ENCODE data around the gene PLPP3.

Gene PLPP3

GRCh38 chr1:56575865-56576264, 3.5 kb downstream of the PLPP3 start:
- DNase-seq, result no peak

GRCh38 chr1:56574794-56575193, 4.6 kb downstream of the PLPP3 start:
- no peak for DNase-seq

- DNase-seq, result no peak
Observed at GRCh38 chr1:56573311-56573710, 6.1 kb downstream of the PLPP3 start.

- DNase-seq, result no peak
Observed at GRCh38 chr1:56572334-56573050, 6.9 kb downstream of the PLPP3 start.

- DNase-seq, result no peak
Observed at GRCh38 chr1:56571448-56571847, 7.9 kb downstream of the PLPP3 start.

GRCh38 chr1:56570924-56571372, 8.4 kb downstream of the PLPP3 start:
- no peak for DNase-seq

GRCh38 chr1:56569661-56570060, 9.7 kb downstream of the PLPP3 start:
- DNase-seq, result no peak

- no peak for DNase-seq
Observed at GRCh38 chr1:56566994-56567393, 12.4 kb downstream of the PLPP3 start.

GRCh38 chr1:56566061-56566744, 13.2 kb downstream of the PLPP3 start:
- DNase-seq, result no peak

GRCh38 chr1:56564615-56565014, 14.7 kb downstream of the PLPP3 start:
- DNase-seq, result no peak

- DNase-seq, result no peak
Observed at GRCh38 chr1:56563568-56563967, 15.8 kb downstream of the PLPP3 start.

- no peak for DNase-seq
Observed at GRCh38 chr1:56562891-56563452, 16.4 kb downstream of the PLPP3 start.

GRCh38 chr1:56561227-56562019, 17.9 kb downstream of the PLPP3 start:
- no peak for DNase-seq

GRCh38 chr1:56557746-56558145, 21.6 kb downstream of the PLPP3 start:
- DNase-seq, result no peak

- DNase-seq, result no peak
Observed at GRCh38 chr1:56555448-56555847, 23.9 kb downstream of the PLPP3 start.

- DNase-seq, result no peak
Observed at GRCh38 chr1:56553046-56553445, 26.3 kb downstream of the PLPP3 start.

GRCh38 chr1:56552349-56552748, 27.0 kb downstream of the PLPP3 start:
- DNase-seq, result no peak

GRCh38 chr1:56551691-56552090, 27.7 kb downstream of the PLPP3 start:
- no peak for DNase-seq

- no peak for DNase-seq
Observed at GRCh38 chr1:56550859-56551188, 28.5 kb downstream of the PLPP3 start.

GRCh38 chr1:56550138-56550858, 29.1 kb downstream of the PLPP3 start:
- DNase-seq, result no peak

GRCh38 chr1:56548571-56548970, 30.8 kb downstream of the PLPP3 start:
- DNase-seq, result no peak

- DNase-seq, result no peak
Observed at GRCh38 chr1:56547977-56548376, 31.4 kb downstream of the PLPP3 start.

- no peak for DNase-seq
Observed at GRCh38 chr1:56547473-56547872, 31.9 kb downstream of the PLPP3 start.
